ENCODE data around the gene ZEB1.
A peak's percentile ranks its signal among the peaks of the same experiment; 100 is the strongest.
"Not testable (repeated sequence)": the region's sequence is repeated elsewhere in the genome, so short reads cannot be mapped to it uniquely, and the experiment has no call there.

ZEB1 gene

DNA sequence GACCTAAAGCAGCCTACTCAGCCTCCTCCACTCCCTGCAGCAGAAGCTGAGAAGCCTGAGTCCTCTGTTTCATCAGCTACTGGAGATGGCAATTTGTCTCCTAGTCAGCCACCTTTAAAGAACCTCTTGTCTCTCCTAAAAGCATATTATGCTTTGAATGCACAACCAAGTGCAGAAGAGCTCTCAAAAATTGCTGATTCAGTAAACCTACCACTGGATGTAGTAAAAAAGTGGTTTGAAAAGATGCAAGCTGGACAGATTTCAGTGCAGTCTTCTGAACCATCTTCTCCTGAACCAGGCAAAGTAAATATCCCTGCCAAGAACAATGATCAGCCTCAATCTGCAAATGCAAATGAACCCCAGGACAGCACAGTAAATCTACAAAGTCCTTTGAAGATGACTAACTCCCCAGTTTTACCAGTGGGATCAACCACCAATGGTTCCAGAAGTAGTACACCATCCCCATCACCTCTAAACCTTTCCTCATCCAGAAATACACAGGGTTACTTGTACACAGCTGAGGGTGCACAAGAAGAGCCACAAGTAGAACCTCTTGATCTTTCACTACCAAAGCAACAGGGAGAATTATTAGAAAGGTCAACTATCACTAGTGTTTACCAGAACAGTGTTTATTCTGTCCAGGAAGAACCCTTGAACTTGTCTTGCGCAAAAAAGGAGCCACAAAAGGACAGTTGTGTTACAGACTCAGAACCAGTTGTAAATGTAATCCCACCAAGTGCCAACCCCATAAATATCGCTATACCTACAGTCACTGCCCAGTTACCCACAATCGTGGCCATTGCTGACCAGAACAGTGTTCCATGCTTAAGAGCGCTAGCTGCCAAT lies 202.2 kb downstream of the ZEB1 start:
- H3K27me3 Mint-ChIP-seq = no peaks in the 10 kb centered on the region
- H3K9me3 Mint-ChIP-seq = no peaks in the 10 kb centered on the region

DNA sequence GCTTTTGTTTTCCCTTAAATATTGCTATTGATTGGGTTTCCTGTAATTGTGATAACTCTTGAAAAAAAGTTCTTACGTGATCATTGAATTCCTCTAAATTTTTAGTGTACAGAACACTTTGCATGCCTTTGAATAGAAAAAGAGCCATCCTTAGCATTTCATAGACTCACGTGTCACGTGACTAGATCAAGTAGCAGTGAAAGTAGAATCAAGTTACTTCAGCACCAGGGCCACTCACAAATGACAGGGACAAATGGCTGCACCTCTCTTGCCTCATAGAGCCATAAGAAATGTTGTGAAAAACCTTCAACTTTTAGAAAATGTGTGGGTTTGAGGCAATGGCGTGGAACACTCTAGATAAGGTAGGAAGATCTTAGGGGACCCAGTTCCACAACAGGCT lies 203.8 kb downstream of the ZEB1 start:
- H3K27me3 Mint-ChIP-seq = no peaks in the 10 kb centered on the region
- no peak overlapping the region for H3K4me3 Mint-ChIP-seq
- H3K36me3 Mint-ChIP-seq = peaks cover 32% of the 10 kb centered on the region
- H3K4me1 Mint-ChIP-seq = peaks cover 12% of the 10 kb centered on the region
- H3K27ac Mint-ChIP-seq = peak overlapping the region; percentile 4
- H3K9me3 Mint-ChIP-seq = no peaks in the 10 kb centered on the region

More for the DNA sequence above, 202.2 kb downstream of the ZEB1 start:
- Mint-ChIP-seq H3K4me3 (no peak overlapping the region), H3K36me3 (peaks cover 24% of the 10 kb centered on the region), H3K4me1 (peaks cover 6% of the 10 kb centered on the region), H3K27ac (no peak overlapping the region)

DNA sequence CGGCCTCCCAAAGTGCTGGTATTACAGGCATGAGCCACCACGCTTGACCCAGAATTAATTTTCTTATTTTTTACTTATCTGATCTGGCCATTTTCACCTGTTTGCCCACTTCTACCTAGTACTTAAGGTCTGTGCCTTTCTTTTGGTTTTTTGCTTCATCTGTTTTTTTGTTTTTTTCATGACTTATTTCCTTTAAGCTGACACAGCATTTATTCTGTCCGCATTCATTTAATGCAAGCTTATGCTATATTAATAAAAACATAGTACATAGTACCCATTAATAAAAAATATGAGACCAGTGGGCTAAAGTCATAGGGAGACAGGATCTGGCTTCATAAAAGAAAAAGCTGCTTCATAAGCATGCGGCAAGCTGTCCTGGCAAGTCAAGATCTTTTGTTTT lies 205.4 kb downstream of the ZEB1 start:
- no peaks in the 10 kb centered on the region for H3K9me3 Mint-ChIP-seq
- peaks cover 32% of the 10 kb centered on the region for H3K36me3 Mint-ChIP-seq
- H3K27me3 Mint-ChIP-seq = no peaks in the 10 kb centered on the region
- H3K4me1 Mint-ChIP-seq = peaks cover 12% of the 10 kb centered on the region
- H3K27ac Mint-ChIP-seq = peak overlapping the region; percentile 59
- H3K4me3 Mint-ChIP-seq = no peak overlapping the region

DNA sequence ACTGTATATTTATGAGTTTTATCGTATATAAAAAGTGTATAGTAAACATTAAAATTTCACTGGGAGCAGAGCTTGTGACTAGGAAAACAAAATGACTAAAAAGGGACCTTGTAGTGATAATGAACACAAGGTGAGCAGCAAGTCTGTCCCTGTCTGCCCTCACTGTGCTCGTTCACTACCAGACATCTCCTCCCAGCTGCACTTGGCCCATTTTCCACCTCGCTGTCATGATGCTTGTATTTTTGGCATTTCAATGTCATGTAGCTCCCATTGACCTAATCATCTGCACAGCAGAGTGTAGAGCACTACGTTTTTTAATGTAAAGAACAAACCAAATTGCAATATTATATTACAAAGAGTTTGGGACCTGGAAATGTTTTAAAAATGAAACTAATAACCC lies 207.2 kb downstream of the ZEB1 start:
- no peaks in the 10 kb centered on the region for H3K27me3 Mint-ChIP-seq
- no peaks in the 10 kb centered on the region for H3K9me3 Mint-ChIP-seq
- peaks cover 22% of the 10 kb centered on the region for H3K36me3 Mint-ChIP-seq
- peak overlapping the region; percentile 78 for H3K27ac Mint-ChIP-seq
- H3K4me3 Mint-ChIP-seq = no peak overlapping the region
- peaks cover 12% of the 10 kb centered on the region for H3K4me1 Mint-ChIP-seq

- Mint-ChIP-seq H3K27ac (peak overlapping the region; percentile 78), H3K27me3 (no peaks in the 10 kb centered on the region), H3K36me3 (peaks cover 20% of the 10 kb centered on the region), H3K4me1 (peaks cover 12% of the 10 kb centered on the region), H3K9me3 (no peaks in the 10 kb centered on the region), H3K4me3 (peak overlapping the region; percentile 5)
These were observed 207.7 kb downstream of the ZEB1 start for GRCh38 chr10:31526681-31527080.

- peaks cover 12% of the 10 kb centered on the region for H3K4me1 Mint-ChIP-seq
- H3K36me3 Mint-ChIP-seq = peaks cover 16% of the 10 kb centered on the region
- H3K9me3 Mint-ChIP-seq = no peaks in the 10 kb centered on the region
- H3K27ac Mint-ChIP-seq = peak overlapping the region; percentile 17
- no peak overlapping the region for H3K4me3 Mint-ChIP-seq
- no peaks in the 10 kb centered on the region for H3K27me3 Mint-ChIP-seq
These were observed 209.8 kb downstream of the ZEB1 start for GRCh38 chr10:31528831-31529230.

DNA sequence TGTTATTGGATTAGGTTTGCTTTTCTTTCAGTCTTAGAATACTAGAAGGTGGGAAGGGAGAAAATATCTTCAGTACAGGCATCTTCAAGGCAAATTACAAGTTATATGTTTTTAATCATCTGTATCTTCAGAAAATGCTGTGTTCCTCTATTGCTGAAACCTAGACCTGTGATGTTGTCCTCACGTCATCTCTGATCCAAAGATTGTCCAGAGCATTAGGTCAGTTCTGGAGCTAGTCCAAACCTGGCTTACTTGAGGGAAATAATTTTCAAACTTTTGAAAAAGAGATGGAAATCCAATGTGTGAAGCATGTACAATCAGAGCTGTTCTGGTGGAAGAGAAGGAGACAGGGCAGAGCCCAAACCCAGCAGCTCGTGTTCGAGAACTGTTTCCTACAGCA lies 217.3 kb downstream of the ZEB1 start:
- no peaks in the 10 kb centered on the region for H3K9me3 Mint-ChIP-seq

GRCh38 chr10:31549896-31550295 lies 230.9 kb downstream of the ZEB1 start:
- Mint-ChIP-seq H3K27ac (no peak overlapping the region), H3K36me3 (no peaks in the 10 kb centered on the region), H3K27me3 (no peaks in the 10 kb centered on the region), H3K9me3 (no peaks in the 10 kb centered on the region), H3K4me3 (no peak overlapping the region), H3K4me1 (no peaks in the 10 kb centered on the region)

More for the DNA sequence above, 217.3 kb downstream of the ZEB1 start:
- Mint-ChIP-seq H3K36me3 (no peaks in the 10 kb centered on the region), H3K4me1 (no peaks in the 10 kb centered on the region), H3K27ac (no peak overlapping the region), H3K4me3 (no peak overlapping the region), H3K27me3 (peaks cover under 1% of the 10 kb centered on the region)

DNA sequence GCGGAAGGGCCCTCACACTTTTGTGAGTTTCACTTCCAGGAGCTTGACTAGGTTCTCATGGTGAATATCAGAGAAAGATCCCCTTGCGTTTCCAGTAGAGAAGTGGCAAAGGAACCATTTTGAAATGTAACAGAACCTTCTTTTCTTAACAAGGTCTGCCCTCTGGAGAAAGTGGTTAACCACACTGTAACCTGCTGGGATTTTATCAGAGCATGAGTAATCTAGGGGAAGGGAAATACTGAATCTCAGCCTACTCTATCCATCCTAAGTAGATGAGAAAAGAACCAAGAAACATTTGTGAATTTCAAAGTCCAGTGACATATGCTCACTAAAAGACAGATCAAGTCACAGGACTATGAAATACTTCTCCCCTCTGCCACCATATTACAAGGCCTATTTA lies 235.5 kb downstream of the ZEB1 start:
- peaks cover 6% of the 10 kb centered on the region for H3K36me3 Mint-ChIP-seq
- H3K27ac Mint-ChIP-seq = no peak overlapping the region
- H3K4me3 Mint-ChIP-seq = no peak overlapping the region
- H3K4me1 Mint-ChIP-seq = no peaks in the 10 kb centered on the region
- H3K27me3 Mint-ChIP-seq = peaks cover 9% of the 10 kb centered on the region
- H3K9me3 Mint-ChIP-seq = peaks cover 28% of the 10 kb centered on the region

DNA sequence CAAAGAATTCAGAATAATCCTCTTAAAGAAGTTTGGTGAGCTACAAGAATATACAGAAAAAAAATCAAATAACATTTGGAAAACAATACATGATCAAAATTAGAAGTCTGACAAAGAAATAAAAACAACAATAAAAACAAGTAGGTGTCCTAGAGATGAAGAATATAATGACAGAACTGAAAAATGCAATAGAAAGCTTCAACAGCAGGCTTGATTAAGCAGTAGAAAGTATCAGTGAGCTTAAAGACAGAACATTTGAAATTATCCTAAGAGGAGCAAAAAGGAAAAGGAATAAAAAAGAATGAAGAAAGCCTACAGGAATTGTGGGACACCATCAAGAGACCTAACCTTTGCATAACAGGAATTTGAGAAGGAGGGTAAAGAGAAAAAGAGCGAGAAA lies 238.8 kb downstream of the ZEB1 start:
- H3K36me3 Mint-ChIP-seq = peaks cover 6% of the 10 kb centered on the region
- no peak overlapping the region for H3K27ac Mint-ChIP-seq
- peaks cover 30% of the 10 kb centered on the region for H3K9me3 Mint-ChIP-seq
- peaks cover 9% of the 10 kb centered on the region for H3K27me3 Mint-ChIP-seq
- no peaks in the 10 kb centered on the region for H3K4me1 Mint-ChIP-seq
- H3K4me3 Mint-ChIP-seq = no peak overlapping the region

- H3K4me1 Mint-ChIP-seq, H3K4me3 Mint-ChIP-seq, H3K27ac Mint-ChIP-seq, H3K9me3 Mint-ChIP-seq, H3K36me3 Mint-ChIP-seq, H3K27me3 Mint-ChIP-seq: not testable (repeated sequence)
These were observed 249.3 kb downstream of the ZEB1 start for GRCh38 chr10:31568252-31568861.

GRCh38 chr10:31574577-31574976 lies 255.6 kb downstream of the ZEB1 start:
- H3K36me3 Mint-ChIP-seq = no peaks in the 10 kb centered on the region
- peaks cover 7% of the 10 kb centered on the region for H3K27me3 Mint-ChIP-seq
- H3K9me3 Mint-ChIP-seq = no peaks in the 10 kb centered on the region
- H3K4me1 Mint-ChIP-seq = peaks cover 6% of the 10 kb centered on the region
- H3K4me3 Mint-ChIP-seq = no peak overlapping the region
- H3K27ac Mint-ChIP-seq = no peak overlapping the region

DNA sequence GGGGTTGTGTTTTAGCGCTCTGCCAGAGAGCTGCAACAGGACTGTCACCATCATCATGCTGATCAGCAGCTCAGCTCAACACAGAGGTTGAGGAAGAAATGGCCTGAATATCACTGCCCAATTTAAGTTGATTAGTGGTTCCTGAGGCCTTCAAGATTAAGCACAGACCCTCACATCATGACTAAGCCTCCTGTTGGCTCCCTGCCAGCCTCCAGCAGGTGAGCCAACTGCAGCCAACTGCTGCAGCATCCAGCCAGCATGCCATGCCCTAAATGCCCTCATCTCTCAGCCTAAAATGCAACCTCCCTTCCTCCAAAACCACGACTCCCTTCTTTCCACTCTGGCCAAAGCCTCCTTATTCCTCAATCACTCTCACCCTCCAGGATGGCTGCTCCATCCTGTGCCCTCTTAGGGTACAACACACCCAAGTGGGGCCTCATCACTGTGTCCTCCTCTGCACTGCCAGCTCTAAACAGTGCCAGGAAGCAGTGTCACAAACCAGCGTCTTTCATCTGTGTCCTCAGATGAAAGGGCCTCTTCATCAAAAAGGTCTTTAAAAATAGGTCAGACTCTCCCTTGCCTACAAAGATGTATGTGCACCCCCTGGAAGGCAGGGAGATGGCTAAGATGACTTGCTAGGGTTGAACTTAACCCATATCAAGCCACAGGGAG lies 259.3 kb downstream of the ZEB1 start:
- peaks cover 6% of the 10 kb centered on the region for H3K4me1 Mint-ChIP-seq
- H3K4me3 Mint-ChIP-seq = no peak overlapping the region
- H3K36me3 Mint-ChIP-seq = no peaks in the 10 kb centered on the region
- peaks cover 1% of the 10 kb centered on the region for H3K27me3 Mint-ChIP-seq
- no peaks in the 10 kb centered on the region for H3K9me3 Mint-ChIP-seq
- H3K27ac Mint-ChIP-seq = no peak overlapping the region

GRCh38 chr10:31578951-31579350 lies 259.9 kb downstream of the ZEB1 start:
- Mint-ChIP-seq H3K36me3 (no peaks in the 10 kb centered on the region), H3K4me3 (no peak overlapping the region), H3K9me3 (no peaks in the 10 kb centered on the region), H3K27me3 (peaks cover 3% of the 10 kb centered on the region), H3K27ac (no peak overlapping the region), H3K4me1 (peaks cover 6% of the 10 kb centered on the region)
